Duodenal mucosa (tissue), 2 donors: Measurements from ENCODE around the gene KRTAP27-1.

Experiments
- H3K27ac ChIP-seq: one replicate; pipeline ENCODE4 v1.7.0; 2013; ENCODE audit warnings: low read depth, low read length
- H3K27me3 ChIP-seq, 2 donors: one replicate each; pipeline ENCODE4 v1.7.0; 2013; ENCODE audit warnings: low read length in 2 of 2, control low read depth in 1 of 2; ENCODE audit not compliant: insufficient read depth in 2 of 2, control insufficient read depth in 1 of 2
- H3K36me3 ChIP-seq, 2 donors: one replicate each; pipeline ENCODE4 v1.7.0; 2013; ENCODE audit warnings: low read length in 2 of 2, control low read depth in 1 of 2; ENCODE audit not compliant: insufficient read depth in 2 of 2, control insufficient read depth in 1 of 2
- H3K4me1 ChIP-seq, 2 donors: one replicate each; pipeline ENCODE4 v1.7.0; 2013; ENCODE audit warnings: low read length in 2 of 2, control low read depth in 1 of 2; ENCODE audit not compliant: insufficient read depth in 2 of 2, control insufficient read depth in 1 of 2
- H3K4me3 ChIP-seq, 2 donors: one replicate each; pipeline ENCODE4 v1.7.0; 2013; ENCODE audit warnings: low read length in 2 of 2, low read depth in 1 of 2
- H3K9ac ChIP-seq, 2 donors: one replicate each; pipeline ENCODE4 v1.7.0; 2013; ENCODE audit warnings: low read length in 2 of 2, low read depth in 1 of 2
- H3K9me3 ChIP-seq, 2 donors: one replicate each; pipeline ENCODE4 v1.7.0; 2013; ENCODE audit warnings: low read length in 2 of 2, control low read depth in 1 of 2; ENCODE audit not compliant: control insufficient read depth in 1 of 2

Gene KRTAP27-1

GRCh38 chr21:30306884-30307283 is 30.6 kb downstream of the KRTAP27-1 start:
- peaks cover 0 to 14% of the 10 kb centered on the region in 2 donors for H3K9me3 ChIP-seq
- H3K36me3 ChIP-seq: no peaks in the 10 kb centered on the region
- no peak overlapping the region for H3K4me3 ChIP-seq
- no peak overlapping the region for H3K27ac ChIP-seq
- no peaks in the 10 kb centered on the region for H3K4me1 ChIP-seq
- no peak overlapping the region for H3K9ac ChIP-seq
- H3K27me3 ChIP-seq: no peaks in the 10 kb centered on the region

GRCh38 chr21:30305136-30305535 is 32.4 kb downstream of the KRTAP27-1 start:
- Histone ChIP-seq H3K9ac (no peak overlapping the region), H3K9me3 (peaks cover 0 to 21% of the 10 kb centered on the region in 2 donors), H3K4me1 (no peaks in the 10 kb centered on the region), H3K27me3 (no peaks in the 10 kb centered on the region), H3K36me3 (no peaks in the 10 kb centered on the region), H3K27ac (no peak overlapping the region), H3K4me3 (no peak overlapping the region)

- H3K36me3 ChIP-seq: no peaks in the 10 kb centered on the region
- H3K9ac ChIP-seq: no peak within 1 kb of the TSS
- no peaks in the 10 kb centered on the region for H3K9me3 ChIP-seq
- no peak within 1 kb of the TSS for H3K27ac ChIP-seq
- no peak within 1 kb of the TSS for H3K4me3 ChIP-seq
- no peaks in the 10 kb centered on the region for H3K4me1 ChIP-seq
- H3K27me3 ChIP-seq: no peaks in the 10 kb centered on the region
These were observed 48.3 kb downstream of the KRTAP27-1 start, which contains the start of gene KRTAP25-1 for GRCh38 chr21:30289215-30289614. Gene KRTAP25-1, minus strand, starts transcription at chr21:30289514. Its CDS starts 24 bp downstream, at chr21:30289490.
